ENCODE measurements around the gene CDC37L1. TPM values are rescaled to one million over a fixed set of nuclear protein-coding genes. Genes with fewer than 3 reads are reported as not detected.

The CDC37L1 gene
- total and polyA plus RNA-seq, 2 of the 8 experiments (the other 6 are each of a cell fraction or from before 2014, with no cell fraction given): 4.6 to 23.8 TPM

- TF ChIP-seq NRF1 (IDR thresholded peaks at IDR 0.05; ENCODE audit: low read depth, low read length) (no peak), SUZ12 (IDR thresholded peaks at IDR 0.05; ENCODE audit: low read length) (no peak), NANOG (IDR thresholded peaks at IDR 0.05; ENCODE audit: insufficient read depth, low read depth, low read length, poor library complexity, severe bottlenecking) (no peak)
Measured at GRCh38 chr9:4666042-4666699, 13.2 kb upstream of the CDC37L1 start, which contains the start of gene SPATA6L (continued).
